Neural cell (in vitro differentiated cells): ENCODE results near the gene NACC1. TPM values are rescaled to one million over a fixed set of nuclear protein-coding genes. Genes with fewer than 3 reads are reported as not detected.

Experiments used
- H2AFZ ChIP-seq: fragments of 200-600, 300-800 bp; sonication (generic), shearing (Covaris generic); 2 replicates; pipeline ENCODE4 v1.6.0; 2014; ENCODE audit warnings: low read depth, mild to moderate bottlenecking, antibody characterized with exemption, low read length, moderate library complexity
- H3F3A ChIP-seq: fragments of 200-600 bp; shearing (Covaris generic); 2 replicates; pipeline ENCODE4 v1.6.1; 2016; ENCODE audit warnings: mild to moderate bottlenecking, moderate library complexity, mixed read lengths, antibody characterized with exemption, low read length; ENCODE audit not compliant: insufficient read depth, poor library complexity, severe bottlenecking
- H3K27ac ChIP-seq: fragments of 200-600, 300-800 bp; sonication (generic), shearing (Covaris generic); 2 replicates; pipeline ENCODE4 v1.5.1; 2014; ENCODE audit warnings: mild to moderate bottlenecking, low read length, moderate library complexity
- H3K27me3 ChIP-seq: fragments of 300-800, 200-600 bp; sonication (generic), shearing (Covaris generic); 2 replicates; pipeline ENCODE4 v1.6.0; 2014; ENCODE audit warnings: mild to moderate bottlenecking, low read depth, low read length, moderate library complexity; ENCODE audit not compliant: insufficient read depth
- H3K36me3 ChIP-seq: fragments of 300-800, 200-600 bp; sonication (generic), shearing (Covaris generic); 2 replicates; pipeline ENCODE4 v1.5.1; 2014; ENCODE audit warnings: mild to moderate bottlenecking, antibody characterized with exemption, low read length, moderate library complexity; ENCODE audit not compliant: insufficient read depth
- H3K4me2 ChIP-seq: fragments of 300-800, 200-600 bp; sonication (generic), shearing (Covaris generic); 2 replicates; pipeline ENCODE4 v1.6.0; 2014; ENCODE audit warnings: mild to moderate bottlenecking, low read length
- H3K4me3 ChIP-seq: fragments of 300-800, 200-600 bp; sonication (generic), shearing (Covaris generic); 2 replicates; pipeline ENCODE4 v1.5.1; 2014; ENCODE audit warnings: mild to moderate bottlenecking, low read length, moderate library complexity
- H3K79me2 ChIP-seq: fragments of 200-600 bp; shearing (Covaris generic); replicated peaks from 2 replicates; pipeline ENCODE4 v1.6.0; 2014; ENCODE audit warnings: mild to moderate bottlenecking, low read length, moderate library complexity; ENCODE audit not compliant: insufficient read depth
- H3K9ac ChIP-seq: fragments of 300-800, 200-600 bp; sonication (generic), shearing (Covaris generic); 2 replicates; pipeline ENCODE4 v1.6.1; 2016; ENCODE audit warnings: mild to moderate bottlenecking, low read length, mixed read lengths
- H3K9me2 ChIP-seq: fragments of 200-600 bp; shearing (Covaris generic); 2 replicates; pipeline ENCODE4 v1.6.1; 2016; ENCODE audit warnings: mild to moderate bottlenecking, low read length, mixed read lengths; ENCODE audit not compliant: insufficient read depth
- H3K9me3 ChIP-seq: fragments of 200-600, 300-800 bp; sonication (generic), shearing (Covaris generic); 2 replicates; pipeline ENCODE4 v1.6.1; 2016; ENCODE audit warnings: mild to moderate bottlenecking, mixed run types, low read length, moderate library complexity, mixed read lengths
- H4K20me1 ChIP-seq: fragments of 200-600 bp; shearing (Covaris generic); 2 replicates; pipeline ENCODE4 v1.6.1; 2016; ENCODE audit warnings: mild to moderate bottlenecking, mixed run types; ENCODE audit not compliant: insufficient read depth
- EP300 ChIP-seq: fragments of 450-650 bp; conservative IDR thresholded peaks from 2 replicates; pipeline ENCODE4 v1.6.1; 2014; ENCODE audit warnings: antibody characterized with exemption, mild to moderate bottlenecking, moderate library complexity; ENCODE audit not compliant: poor library complexity, severe bottlenecking
- EZH2 ChIP-seq: fragments of 200-600, 300-800 bp; shearing (Covaris generic), sonication (generic); IDR thresholded peaks from 2 replicates; pipeline ENCODE4 v1.6.1; 2014; ENCODE audit warnings: antibody characterized with exemption, low read length, borderline replicate concordance, mild to moderate bottlenecking; ENCODE audit not compliant: insufficient read depth, poor library complexity, severe bottlenecking
- MXI1 ChIP-seq: fragments of 450-650 bp; conservative IDR thresholded peaks from 2 replicates; pipeline ENCODE4 v1.6.1; 2014; ENCODE audit warnings: antibody characterized with exemption, mild to moderate bottlenecking; ENCODE audit not compliant: poor library complexity, severe bottlenecking
- POLR2AphosphoS5 ChIP-seq: IDR thresholded peaks from 2 replicates; pipeline ENCODE4 v1.6.1; 2012
- RAD21 ChIP-seq: fragments of 450-650 bp; conservative IDR thresholded peaks from 2 replicates; pipeline ENCODE4 v1.6.1; 2014; ENCODE audit warnings: antibody characterized with exemption, mild to moderate bottlenecking, moderate library complexity
- SMC3 ChIP-seq: fragments of 450-650 bp; conservative IDR thresholded peaks from 2 replicates; pipeline ENCODE4 v1.6.1; 2014; ENCODE audit warnings: antibody characterized with exemption, mild to moderate bottlenecking, moderate library complexity; ENCODE audit not compliant: poor library complexity
- TAF1 ChIP-seq: IDR thresholded peaks from 2 replicates; pipeline ENCODE4 v1.6.1; 2012; ENCODE audit warnings: low read depth
- polyA plus RNA-seq: library from polyadenylated mRNA; depleted of rRNA; stranded (reverse); fragments of >200 nt; gene quantifications from 2 replicates; pipeline ENCODE4 v1.2.3, GENCODE V29; 2014
- TF ChIP-seq, protein P1 (sequence below): IDR thresholded peaks from 2 replicates; pipeline ENCODE4 v1.6.1; 2012; ENCODE audit warnings: borderline replicate concordance
- TF ChIP-seq, protein P2 (sequence below): fragments of 450-650 bp; IDR thresholded peaks from 2 replicates; pipeline ENCODE4 v1.5.1; 2014; ENCODE audit warnings: antibody characterized with exemption, mild to moderate bottlenecking, moderate library complexity; ENCODE audit not compliant: poor library complexity, severe bottlenecking

NACC1 gene
- polyA plus RNA-seq, 1 donor from 2014 or later, result 16.1 TPM

DNA sequence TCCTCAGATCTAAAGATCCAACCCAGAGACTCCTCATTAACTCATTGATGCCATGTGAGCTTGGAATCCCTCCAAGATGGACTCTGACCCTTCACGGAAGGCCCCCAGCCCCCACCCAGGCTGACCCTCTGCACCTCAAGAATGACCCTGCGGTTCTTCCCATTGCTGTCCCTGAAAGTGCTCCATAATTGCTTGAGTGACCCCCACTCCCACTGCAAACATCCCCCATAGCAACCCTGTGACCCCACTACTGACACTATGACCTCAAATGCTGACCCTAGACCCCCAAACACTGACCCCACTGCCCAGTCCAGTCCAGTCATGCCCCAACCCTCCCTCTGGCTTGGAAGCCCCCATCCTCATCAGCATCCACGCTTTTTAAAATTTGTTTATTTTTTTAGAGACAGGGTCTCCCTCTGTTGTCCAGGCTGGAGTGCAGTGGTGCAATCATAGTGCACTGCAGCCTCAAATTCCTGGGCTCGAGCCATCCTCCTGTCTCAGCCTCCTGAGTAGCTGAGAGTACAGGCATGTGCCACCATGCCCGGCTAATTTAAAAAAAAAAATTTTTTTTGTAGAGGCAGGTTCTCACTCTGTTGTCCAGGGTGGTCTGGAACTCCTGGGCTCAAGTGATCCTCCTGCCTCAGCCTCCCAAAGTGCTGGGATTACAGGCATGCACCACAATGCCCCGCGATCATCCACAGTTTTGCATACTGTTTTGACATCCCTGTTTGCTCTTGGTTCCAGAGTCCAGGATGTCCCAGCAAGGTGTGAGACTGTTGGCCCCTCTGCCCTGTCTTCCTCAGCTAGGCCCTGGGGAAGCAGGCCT is 16.3 kb upstream of the NACC1 start:
- Histone ChIP-seq H4K20me1 (no peaks in the 10 kb centered on the region), H3K4me3 (no peak overlapping the region), H3K9me2 (no peaks in the 10 kb centered on the region), H3K27ac (no peak overlapping the region), H3K4me2 (no peak overlapping the region), H2AFZ (no peak overlapping the region), H3K27me3 (peaks cover 60% of the 10 kb centered on the region), H3F3A (no peaks in the 10 kb centered on the region), H3K9me3 (no peaks in the 10 kb centered on the region), H3K36me3 (no peaks in the 10 kb centered on the region), H3K9ac (no peak overlapping the region), H3K79me2 (no peaks in the 10 kb centered on the region)
- no peak for TF ChIP-seq POLR2AphosphoS5
- TF ChIP-seq EZH2, result no peak
- TF ChIP-seq RAD21, result no peak
- TF ChIP-seq, protein P1, sequence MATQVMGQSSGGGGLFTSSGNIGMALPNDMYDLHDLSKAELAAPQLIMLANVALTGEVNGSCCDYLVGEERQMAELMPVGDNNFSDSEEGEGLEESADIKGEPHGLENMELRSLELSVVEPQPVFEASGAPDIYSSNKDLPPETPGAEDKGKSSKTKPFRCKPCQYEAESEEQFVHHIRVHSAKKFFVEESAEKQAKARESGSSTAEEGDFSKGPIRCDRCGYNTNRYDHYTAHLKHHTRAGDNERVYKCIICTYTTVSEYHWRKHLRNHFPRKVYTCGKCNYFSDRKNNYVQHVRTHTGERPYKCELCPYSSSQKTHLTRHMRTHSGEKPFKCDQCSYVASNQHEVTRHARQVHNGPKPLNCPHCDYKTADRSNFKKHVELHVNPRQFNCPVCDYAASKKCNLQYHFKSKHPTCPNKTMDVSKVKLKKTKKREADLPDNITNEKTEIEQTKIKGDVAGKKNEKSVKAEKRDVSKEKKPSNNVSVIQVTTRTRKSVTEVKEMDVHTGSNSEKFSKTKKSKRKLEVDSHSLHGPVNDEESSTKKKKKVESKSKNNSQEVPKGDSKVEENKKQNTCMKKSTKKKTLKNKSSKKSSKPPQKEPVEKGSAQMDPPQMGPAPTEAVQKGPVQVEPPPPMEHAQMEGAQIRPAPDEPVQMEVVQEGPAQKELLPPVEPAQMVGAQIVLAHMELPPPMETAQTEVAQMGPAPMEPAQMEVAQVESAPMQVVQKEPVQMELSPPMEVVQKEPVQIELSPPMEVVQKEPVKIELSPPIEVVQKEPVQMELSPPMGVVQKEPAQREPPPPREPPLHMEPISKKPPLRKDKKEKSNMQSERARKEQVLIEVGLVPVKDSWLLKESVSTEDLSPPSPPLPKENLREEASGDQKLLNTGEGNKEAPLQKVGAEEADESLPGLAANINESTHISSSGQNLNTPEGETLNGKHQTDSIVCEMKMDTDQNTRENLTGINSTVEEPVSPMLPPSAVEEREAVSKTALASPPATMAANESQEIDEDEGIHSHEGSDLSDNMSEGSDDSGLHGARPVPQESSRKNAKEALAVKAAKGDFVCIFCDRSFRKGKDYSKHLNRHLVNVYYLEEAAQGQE, result no peak
- no peak for TF ChIP-seq SMC3
- TF ChIP-seq, protein P2, sequence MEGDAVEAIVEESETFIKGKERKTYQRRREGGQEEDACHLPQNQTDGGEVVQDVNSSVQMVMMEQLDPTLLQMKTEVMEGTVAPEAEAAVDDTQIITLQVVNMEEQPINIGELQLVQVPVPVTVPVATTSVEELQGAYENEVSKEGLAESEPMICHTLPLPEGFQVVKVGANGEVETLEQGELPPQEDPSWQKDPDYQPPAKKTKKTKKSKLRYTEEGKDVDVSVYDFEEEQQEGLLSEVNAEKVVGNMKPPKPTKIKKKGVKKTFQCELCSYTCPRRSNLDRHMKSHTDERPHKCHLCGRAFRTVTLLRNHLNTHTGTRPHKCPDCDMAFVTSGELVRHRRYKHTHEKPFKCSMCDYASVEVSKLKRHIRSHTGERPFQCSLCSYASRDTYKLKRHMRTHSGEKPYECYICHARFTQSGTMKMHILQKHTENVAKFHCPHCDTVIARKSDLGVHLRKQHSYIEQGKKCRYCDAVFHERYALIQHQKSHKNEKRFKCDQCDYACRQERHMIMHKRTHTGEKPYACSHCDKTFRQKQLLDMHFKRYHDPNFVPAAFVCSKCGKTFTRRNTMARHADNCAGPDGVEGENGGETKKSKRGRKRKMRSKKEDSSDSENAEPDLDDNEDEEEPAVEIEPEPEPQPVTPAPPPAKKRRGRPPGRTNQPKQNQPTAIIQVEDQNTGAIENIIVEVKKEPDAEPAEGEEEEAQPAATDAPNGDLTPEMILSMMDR, result no peak
- TF ChIP-seq MXI1, result no peak
- no peak for TF ChIP-seq EP300

DNA sequence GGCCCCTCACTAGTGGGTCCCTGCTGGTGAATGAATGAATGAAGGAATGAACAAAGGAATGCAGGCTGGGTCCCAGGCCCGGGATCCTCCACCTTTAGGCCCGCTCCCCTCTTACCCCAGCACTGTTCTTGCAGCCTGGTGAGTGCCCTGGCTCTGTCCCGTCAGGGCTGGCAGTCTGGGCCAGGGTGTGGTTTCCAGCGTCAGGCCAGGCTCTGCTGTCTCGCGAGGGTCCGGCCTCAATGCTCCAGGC is 15.7 kb upstream of the NACC1 start:
- H3F3A ChIP-seq, result no peaks in the 10 kb centered on the region
- no peaks in the 10 kb centered on the region for H4K20me1 ChIP-seq
- H3K9me2 ChIP-seq, result no peaks in the 10 kb centered on the region
- no peak overlapping the region for H3K4me2 ChIP-seq
- no peaks in the 10 kb centered on the region for H3K79me2 ChIP-seq
- no peak overlapping the region for H3K4me3 ChIP-seq
- H3K36me3 ChIP-seq, result no peaks in the 10 kb centered on the region
- no peak overlapping the region for H2AFZ ChIP-seq
- H3K27me3 ChIP-seq, result peaks cover 54% of the 10 kb centered on the region
- TF ChIP-seq POLR2AphosphoS5 (no peak), EP300 (no peak), EZH2 (no peak), TAF1 (no peak), SMC3 (no peak), RAD21 (no peak), MXI1 (no peak)
- TF ChIP-seq, protein P1, result no peak
- TF ChIP-seq, protein P2, result no peak
- H3K9ac ChIP-seq, result no peak overlapping the region
- H3K9me3 ChIP-seq, result no peaks in the 10 kb centered on the region
- no peak overlapping the region for H3K27ac ChIP-seq
